PC-9 (cell line): Measurements from ENCODE around the gene TNFRSF12A. TPM values are rescaled to one million over a fixed set of nuclear protein-coding genes. Genes with fewer than 3 reads are reported as not detected.

Source experiments
- BruUV-seq: library from RNA; stranded (reverse); fragments of 400-500 nt; replicated peaks from 2 replicates; lab custom pipeline; 2021; lab: Mats Ljungman, UMichigan
- CTCF ChIA-PET: fragments of 300-600 bp; sonication (Branson Sonifier 250); formaldehyde crosslinking; loops from one replicate; lab custom pipeline; 2022; ENCODE audit warnings: antibody characterized with exemption; lab: Charles Lee
- POLR2A ChIA-PET: fragments of 300-600 bp; sonication (Branson Sonifier 250); formaldehyde crosslinking; loops from one replicate; lab custom pipeline; 2022; ENCODE audit warnings: antibody characterized with exemption; ENCODE audit not compliant: unreplicated experiment; lab: Charles Lee
- DNase-seq, 2 experiments: peaks; one replicate each; pipeline versions ENCODE4 v3.0.0 to v3.0.0-alpha.2; 2015 to 2022; ENCODE audit warnings: mixed read lengths in 1 of 2
- H2AFZ ChIP-seq: fragments of 200-600 bp; sonication (generic); 2 replicates; pipeline ENCODE4 v1.8.1; 2017; ENCODE audit warnings: antibody characterized with exemption
- H3F3A ChIP-seq: fragments of 200-600 bp; sonication (generic); 2 replicates; pipeline ENCODE4 v1.8.1; 2017; ENCODE audit warnings: antibody characterized with exemption, mild to moderate bottlenecking, low read depth; ENCODE audit not compliant: insufficient read depth
- H3K27ac ChIP-seq: fragments of 200-600 bp; sonication (generic); 2 replicates; pipeline ENCODE4 v1.6.1; 2016; ENCODE audit warnings: mixed run types
- H3K27me3 ChIP-seq: fragments of 200-600 bp; sonication (generic); 2 replicates; pipeline ENCODE4 v1.6.1; 2016; ENCODE audit warnings: low read depth, mixed run types; ENCODE audit not compliant: insufficient read depth
- H3K36me3 ChIP-seq: fragments of 200-600 bp; sonication (generic); 2 replicates; pipeline ENCODE4 v1.6.1; 2016; ENCODE audit warnings: low read depth, mixed run types
- H3K4me1 ChIP-seq: fragments of 200-600 bp; sonication (generic); replicated peaks from 2 replicates; pipeline ENCODE4 v1.6.1; 2016; ENCODE audit warnings: mixed run types; ENCODE audit not compliant: insufficient read depth
- H3K4me2 ChIP-seq: fragments of 200-600 bp; sonication (generic); 2 replicates; pipeline ENCODE4 v1.6.1; 2017; ENCODE audit warnings: mixed run types
- H3K4me3 ChIP-seq: fragments of 200-600 bp; sonication (generic); 2 replicates; pipeline ENCODE4 v1.6.1; 2016; ENCODE audit warnings: mixed run types
- H3K79me2 ChIP-seq: fragments of 200-600 bp; sonication (generic); 2 replicates; pipeline ENCODE4 v1.6.1; 2017; ENCODE audit warnings: low read depth, mixed run types
- H3K9me2 ChIP-seq: fragments of 200-600 bp; sonication (generic); 2 replicates; pipeline ENCODE4 v1.8.1; 2017; ENCODE audit warnings: mild to moderate bottlenecking; ENCODE audit not compliant: insufficient read depth
- H3K9me3 ChIP-seq: fragments of 200-600 bp; sonication (generic); 2 replicates; pipeline ENCODE4 v1.8.1; 2016; ENCODE audit warnings: low read depth; ENCODE audit not compliant: insufficient read depth
- H4K20me1 ChIP-seq: fragments of 200-600 bp; sonication (generic); 2 replicates; pipeline ENCODE4 v1.8.1; 2017; ENCODE audit not compliant: insufficient read depth
- CTCF ChIP-seq: fragments of 200-600 bp; sonication (generic); conservative IDR thresholded peaks from 2 replicates; pipeline ENCODE4 v1.6.1; 2017; ENCODE audit warnings: mixed run types, antibody characterized with exemption, mild to moderate bottlenecking, moderate library complexity
- EZH2 ChIP-seq: fragments of 200-600 bp; sonication (generic); IDR thresholded peaks from 2 replicates; pipeline ENCODE4 v1.8.0; 2017; ENCODE audit warnings: antibody characterized with exemption, low read depth
- intact Hi-C: fragments of 100-400 bp; cut with micrococcal nuclease; formaldehyde crosslinking; loops from one replicate; pipeline ENCODE4 v1.10.0; 2022; ENCODE audit not compliant: unreplicated experiment
- total RNA-seq: library from RNA; stranded (reverse); gene quantifications from 2 replicates; pipeline ENCODE4 v1.2.3, GENCODE V29; 2021

TNFRSF12A gene
- total RNA-seq, 1 experiment from 2014 or later, result 226 TPM

DNA sequence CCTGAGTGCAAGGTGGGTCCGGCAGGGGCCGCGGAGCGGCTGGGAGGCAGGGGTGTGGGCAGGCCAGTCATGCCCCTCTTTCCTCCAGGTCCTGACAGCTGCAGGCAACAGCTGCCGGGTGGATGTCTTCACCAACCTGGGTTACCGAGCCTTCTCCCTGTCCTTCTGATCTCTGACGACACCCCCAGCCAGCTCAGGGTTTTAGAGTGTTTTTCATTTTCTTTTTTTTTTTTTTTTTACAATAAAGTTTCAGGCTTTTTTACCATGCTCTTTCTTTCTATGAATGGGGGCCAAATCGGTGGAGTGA lies 7.3 kb downstream of the TNFRSF12A start:
- Histone ChIP-seq H3K4me2 (peak overlapping the region; percentile 73), H3K27ac (no peak overlapping the region), H3K79me2 (peaks cover 11% of the 10 kb centered on the region), H3K4me1 (peaks cover 30% of the 10 kb centered on the region), H3K9me3 (no peaks in the 10 kb centered on the region), H3F3A (peaks cover 52% of the 10 kb centered on the region), H3K36me3 (peaks cover 3% of the 10 kb centered on the region; the same call in 1 of the 2 replicates), H2AFZ (no peak overlapping the region), H3K4me3 (no peak overlapping the region), H3K27me3 (no peaks in the 10 kb centered on the region), H4K20me1 (peaks cover 10% of the 10 kb centered on the region), H3K9me2 (no peaks in the 10 kb centered on the region)
- CTCF ChIA-PET, result interaction anchor here (0.8 to 1.5 kb wide), 6 partner anchors 13 to 107 kb away, joined by 5 to 15 read pairs (median 6); partner anchors contain the start of gene ZNF213
- POLR2A ChIA-PET, result interaction anchor here (0.5 to 1.9 kb wide), 5 partner anchors 23 to 1214 kb away, joined by 7 to 17 read pairs (median 10); no protein-coding TSS in a partner anchor
- BruUV-seq, result no TSS peak
- DNase-seq, result no peak
- TF ChIP-seq CTCF, result no peak
- no peak for TF ChIP-seq EZH2
- intact Hi-C loops, result no loop called here

- Histone ChIP-seq H4K20me1 (peaks cover 7% of the 10 kb centered on the region; the same call in 1 of the 2 replicates), H3K27me3 (no peaks in the 10 kb centered on the region), H3K79me2 (peaks cover 5% of the 10 kb centered on the region), H3K27ac (no peak overlapping the region), H3K36me3 (no peaks in the 10 kb centered on the region), H3K9me2 (no peaks in the 10 kb centered on the region), H3K4me2 (peak overlapping the region; percentile 73), H2AFZ (no peak overlapping the region), H3K9me3 (no peaks in the 10 kb centered on the region), H3K4me1 (peaks cover 30% of the 10 kb centered on the region), H3K4me3 (no peak overlapping the region; the same call in 1 of the 2 replicates), H3F3A (peaks cover 52% of the 10 kb centered on the region)
- peak; percentile 71 to 88 for DNase-seq
- BruUV-seq, result no TSS peak
- ChIA-PET POLR2A (interaction anchor here (0.5 to 1.9 kb wide), 6 partner anchors 24 to 1468 kb away, joined by 3 to 17 read pairs (median 10); no protein-coding TSS in a partner anchor), CTCF (interaction anchor here (0.6 to 1.5 kb wide), 11 partner anchors 10 to 107 kb away, joined by 3 to 15 read pairs (median 6); partner anchors contain the start of genes ZNF205 and ZNF213)
- intact Hi-C loops, result loop anchor here (1.0 kb wide), 2 partner anchors 25 to 45 kb away; no protein-coding TSS in a partner anchor
- TF ChIP-seq CTCF (peak; percentile 83), EZH2 (no peak)
These were observed 8.0 kb downstream of the TNFRSF12A start for GRCh38 chr16:3027983-3028715.

- Histone ChIP-seq H4K20me1 (peaks cover 11% of the 10 kb centered on the region; the same call in 1 of the 2 replicates), H3K4me3 (no peak overlapping the region), H3K27ac (no peak overlapping the region), H3K4me2 (no peak overlapping the region), H3K27me3 (no peaks in the 10 kb centered on the region), H3K9me3 (no peaks in the 10 kb centered on the region), H3K79me2 (peaks cover 5% of the 10 kb centered on the region), H3F3A (peaks cover 54% of the 10 kb centered on the region), H3K36me3 (no peaks in the 10 kb centered on the region), H3K4me1 (peaks cover 30% of the 10 kb centered on the region), H2AFZ (no peak overlapping the region), H3K9me2 (no peaks in the 10 kb centered on the region)
- no peak for TF ChIP-seq CTCF
- TF ChIP-seq EZH2, result no peak
- ChIA-PET CTCF (interaction anchor here (0.6 to 1.5 kb wide), 10 partner anchors 9 to 146 kb away, joined by 3 to 15 read pairs (median 6); partner anchors contain the start of genes FLYWCH2, ZNF205 and ZNF213), POLR2A (interaction anchor here (0.5 to 1.9 kb wide), 5 partner anchors 25 to 1467 kb away, joined by 3 to 17 read pairs (median 9); no protein-coding TSS in a partner anchor)
- no peak for DNase-seq
- intact Hi-C loops, result loop anchor here (1.0 kb wide), 2 partner anchors 26 to 46 kb away; no protein-coding TSS in a partner anchor
- no TSS peak for BruUV-seq
These were observed 8.7 kb downstream of the TNFRSF12A start for GRCh38 chr16:3028716-3029319.
